ENCODE data around the gene CDK5.

DNA sequence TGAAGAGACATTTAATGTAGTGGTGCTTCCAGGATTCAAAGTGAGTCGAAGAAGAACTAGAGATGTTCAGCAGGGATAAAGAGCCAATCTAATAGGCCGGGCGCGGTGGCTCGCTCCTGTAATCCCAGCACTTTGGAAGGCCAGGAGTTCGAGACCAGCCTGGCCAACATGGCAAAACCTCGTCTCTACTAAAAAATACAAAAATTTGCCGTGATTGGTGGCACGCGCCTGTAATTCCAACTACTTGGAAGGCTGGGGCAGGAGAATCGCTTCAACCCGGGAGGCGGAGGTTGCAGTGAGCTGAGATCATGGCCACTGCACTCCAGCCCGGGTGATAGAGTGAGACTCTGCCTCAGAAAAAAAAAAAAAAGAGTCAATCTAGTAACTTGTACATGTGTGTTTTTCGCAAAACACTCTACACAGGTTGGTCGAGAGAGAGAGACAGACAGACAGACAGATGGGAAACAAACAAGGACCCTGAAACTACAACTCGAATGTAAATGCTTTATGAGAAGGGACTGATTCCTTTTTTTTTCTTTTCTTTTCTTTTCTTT, 28.7 kb downstream of the CDK5 start:
- TF ChIP-seq CTCF (IDR thresholded peaks at IDR 0.05) (no peak), EZH2 (IDR thresholded peaks at IDR 0.05; ENCODE audit: borderline replicate concordance, insufficient read depth, low read depth, low read length, poor library complexity, severe bottlenecking) (no peak)
